IMR-90 (cell line): ENCODE data around the gene HIKESHI. TPM values are rescaled to one million over a fixed set of nuclear protein-coding genes. Genes with fewer than 3 reads are reported as not detected.

Source experiments
- ATAC-seq: fragments of 200-7000 bp; cut with Tn5 transposase; 2 replicates; pipeline ENCODE4 v1.9.1; 2020; ENCODE audit warnings: low read depth, mild to moderate bottlenecking, moderate library complexity
- BruUV-seq: library from RNA; stranded (reverse); fragments of 400-500 nt; replicated peaks from 2 replicates; lab custom pipeline; 2021; lab: Mats Ljungman, UMichigan
- CTCF ChIA-PET: fragments of 300-600 bp; formaldehyde crosslinking; extraction: SDS; loops from one replicate; lab custom pipeline; 2021; ENCODE audit warnings: antibody characterized with exemption; lab: Yijun Ruan, JAX
- POLR2A ChIA-PET: fragments of 300-600 bp; sonication (Branson Sonifier 250); formaldehyde crosslinking; loops from one replicate; lab custom pipeline; 2022; ENCODE audit warnings: antibody characterized with exemption; ENCODE audit not compliant: unreplicated experiment; lab: Charles Lee
- DNase-seq: peaks from one replicate; pipeline ENCODE4 v3.0.0; 2013
- H2AFZ ChIP-seq: replicated peaks from 2 replicates; pipeline ENCODE3; 2013; ENCODE audit warnings: low read length, mild to moderate bottlenecking; ENCODE audit not compliant: poor library complexity
- H2AK5ac ChIP-seq: 2 replicates; pipeline ENCODE4 v1.6.1; 2013; ENCODE audit warnings: low read depth, low read length, inconsistent platforms
- H2AK9ac ChIP-seq: replicated peaks from 2 replicates; pipeline ENCODE3; 2013; ENCODE audit warnings: mild to moderate bottlenecking, low read depth, low read length, moderate library complexity; ENCODE audit not compliant: poor library complexity
- H2BK120ac ChIP-seq: 2 replicates; pipeline ENCODE4 v1.6.1; 2013; ENCODE audit warnings: low read depth, low read length, inconsistent platforms
- H2BK15ac ChIP-seq: 3 replicates; pipeline ENCODE4 v1.6.1; 2013; ENCODE audit warnings: low read depth, low read length, inconsistent platforms
- H2BK20ac ChIP-seq: 2 replicates; pipeline ENCODE4 v1.6.1; 2013; ENCODE audit warnings: low read depth, mild to moderate bottlenecking, inconsistent platforms, low read length, moderate library complexity
- H2BK5ac ChIP-seq: 2 replicates; pipeline ENCODE4 v1.6.1; 2013; ENCODE audit warnings: mild to moderate bottlenecking, low read depth, low read length, inconsistent platforms; ENCODE audit not compliant: poor library complexity, severe bottlenecking
- H3K14ac ChIP-seq: replicated peaks from 2 replicates; pipeline ENCODE4 v1.6.1; 2013; ENCODE audit warnings: low read depth, low read length, inconsistent platforms
- H3K18ac ChIP-seq: 2 replicates; pipeline ENCODE4 v1.6.1; 2013; ENCODE audit warnings: low read depth, low read length, control low read depth
- H3K23ac ChIP-seq: 2 replicates; pipeline ENCODE4 v1.6.1; 2013; ENCODE audit warnings: low read depth, low read length, inconsistent platforms
- H3K27ac ChIP-seq: 2 replicates; pipeline ENCODE4 v1.5.1; 2013; ENCODE audit warnings: mild to moderate bottlenecking, control low read depth, low read length; ENCODE audit not compliant: insufficient read depth
- H3K27me3 ChIP-seq: 2 replicates; pipeline ENCODE4 v1.6.1; 2013; ENCODE audit warnings: low read length; ENCODE audit not compliant: control insufficient read depth, insufficient read depth
- H3K36me3 ChIP-seq: 2 replicates; pipeline ENCODE4 v1.6.1; 2013; ENCODE audit warnings: low read length, mixed read lengths; ENCODE audit not compliant: control insufficient read depth, insufficient read depth
- H3K4ac ChIP-seq: 2 replicates; pipeline ENCODE4 v1.6.1; 2013; ENCODE audit warnings: low read depth, low read length, inconsistent platforms
- H3K4me1 ChIP-seq: 2 replicates; pipeline ENCODE4 v1.6.1; 2013; ENCODE audit warnings: low read length, mixed read lengths; ENCODE audit not compliant: control insufficient read depth, insufficient read depth
- H3K4me2 ChIP-seq: 2 replicates; pipeline ENCODE4 v1.6.1; 2013; ENCODE audit warnings: low read depth, mild to moderate bottlenecking, control low read depth, low read length, moderate library complexity
- H3K4me3 ChIP-seq: 2 replicates; pipeline ENCODE4 v1.5.1; 2013; ENCODE audit warnings: low read depth, mild to moderate bottlenecking, control low read depth, low read length, moderate library complexity; ENCODE audit not compliant: insufficient read depth
- H3K56ac ChIP-seq: 2 replicates; pipeline ENCODE4 v1.6.1; 2013; ENCODE audit warnings: low read length, inconsistent platforms; ENCODE audit not compliant: insufficient read depth; ENCODE audit errors: extremely low read depth
- H3K79me1 ChIP-seq, 2 experiments: 2 replicates each; pipeline ENCODE4 v1.6.1; 2013; ENCODE audit warnings: low read length in 2 of 2, inconsistent platforms in 1 of 2, low read depth in 1 of 2
- H3K9ac ChIP-seq: 2 replicates; pipeline ENCODE4 v1.6.1; 2013; ENCODE audit warnings: low read depth, low read length, control low read depth
- H3K9me1 ChIP-seq: 2 replicates; pipeline ENCODE4 v1.6.1; 2013; ENCODE audit warnings: low read length, inconsistent platforms; ENCODE audit not compliant: insufficient read depth
- H3K9me3 ChIP-seq: 2 replicates; pipeline ENCODE4 v1.6.1; 2013; ENCODE audit warnings: low read length; ENCODE audit not compliant: control insufficient read depth, insufficient read depth
- H4K20me1 ChIP-seq: 2 replicates; pipeline ENCODE4 v1.6.1; 2013; ENCODE audit warnings: low read length, inconsistent platforms; ENCODE audit not compliant: insufficient read depth
- H4K5ac ChIP-seq: 2 replicates; pipeline ENCODE4 v1.6.1; 2013; ENCODE audit warnings: mild to moderate bottlenecking, low read depth, low read length, control low read depth
- H4K8ac ChIP-seq, 2 experiments: 2 replicates each; pipeline ENCODE4 v1.6.1; 2013; ENCODE audit warnings: low read depth in 2 of 2, low read length in 2 of 2, control low read depth in 1 of 2, inconsistent platforms in 1 of 2
- H4K91ac ChIP-seq: 2 replicates; pipeline ENCODE4 v1.6.1; 2013; ENCODE audit warnings: low read depth, low read length, inconsistent platforms; ENCODE audit not compliant: insufficient read depth
- BHLHE40 ChIP-seq: fragments of 150-350 bp; IDR thresholded peaks from 2 replicates; pipeline ENCODE4 v1.6.1; 2016; ENCODE audit warnings: mild to moderate bottlenecking, low read depth, low read length
- CEBPB ChIP-seq: IDR thresholded peaks from 2 replicates; pipeline ENCODE4 v1.6.1; 2012; ENCODE audit warnings: low read depth, low read length, improper control_type of control experiment
- CHD1 ChIP-seq: IDR thresholded peaks from 2 replicates; pipeline ENCODE4 v1.6.1; 2012; ENCODE audit warnings: low read depth, low read length, improper control_type of control experiment
- CTCF ChIP-seq: conservative IDR thresholded peaks from 2 replicates; pipeline ENCODE4 v1.5.1; 2012; ENCODE audit warnings: mild to moderate bottlenecking, low read depth, low read length, improper control_type of control experiment
- ELK1 ChIP-seq: fragments of 150-350 bp; IDR thresholded peaks from 2 replicates; pipeline ENCODE4 v1.6.1; 2016; ENCODE audit warnings: low read depth, mild to moderate bottlenecking, low read length, moderate library complexity, borderline replicate concordance
- FOS ChIP-seq: fragments of 150-350 bp; IDR thresholded peaks from 2 replicates; pipeline ENCODE4 v1.6.1; 2016; ENCODE audit warnings: low read depth, low read length
- MAFK ChIP-seq: IDR thresholded peaks from 2 replicates; pipeline ENCODE4 v1.6.1; 2012; ENCODE audit warnings: low read depth, low read length, improper control_type of control experiment
- MAZ ChIP-seq: IDR thresholded peaks from 2 replicates; pipeline ENCODE4 v1.6.1; 2012; ENCODE audit warnings: low read depth, mild to moderate bottlenecking, low read length, improper control_type of control experiment, moderate library complexity, borderline replicate concordance
- MXI1 ChIP-seq: IDR thresholded peaks from 2 replicates; pipeline ENCODE4 v1.6.1; 2012; ENCODE audit warnings: low read depth, mild to moderate bottlenecking, low read length, moderate library complexity, borderline replicate concordance
- NFE2L2 ChIP-seq: fragments of 150-350 bp; IDR thresholded peaks from 2 replicates; pipeline ENCODE4 v1.6.1; 2016; ENCODE audit warnings: low read depth, mild to moderate bottlenecking, low read length
- POLR2A ChIP-seq: IDR thresholded peaks from 2 replicates; pipeline ENCODE4 v1.6.1; 2012; ENCODE audit warnings: mild to moderate bottlenecking, low read depth, low read length
- RAD21 ChIP-seq: IDR thresholded peaks from 2 replicates; pipeline ENCODE4 v1.6.1; 2012; ENCODE audit warnings: low read length, improper control_type of control experiment
- RCOR1 ChIP-seq: IDR thresholded peaks from 2 replicates; pipeline ENCODE4 v1.6.1; 2012; ENCODE audit warnings: mild to moderate bottlenecking, low read length, improper control_type of control experiment; ENCODE audit not compliant: insufficient replicate concordance
- RFX5 ChIP-seq: IDR thresholded peaks from 2 replicates; pipeline ENCODE4 v1.8.0; 2012; ENCODE audit warnings: low read depth, mild to moderate bottlenecking, low read length, moderate library complexity
- SMC3 ChIP-seq: fragments of 150-350 bp; IDR thresholded peaks from 2 replicates; pipeline ENCODE4 v1.6.1; 2016; ENCODE audit warnings: low read depth, mild to moderate bottlenecking, antibody characterized with exemption, low read length, moderate library complexity
- USF2 ChIP-seq: fragments of 150-350 bp; IDR thresholded peaks from 2 replicates; pipeline ENCODE4 v1.6.1; 2017; ENCODE audit warnings: mild to moderate bottlenecking, antibody characterized with exemption, low read length, low read depth
- WGBS, 2 experiments: methylation state at CpG; one replicate each; pipeline versions ENCODE4 v1.1.5 to v1.1.7; 2013; ENCODE audit warnings: missing lambda C conversion rate in 2 of 2; ENCODE audit not compliant: insufficient read length in 1 of 2; ENCODE audit errors: extremely low coverage in 2 of 2; 5-methylcytosine and 5-hydroxymethylcytosine counted together
- dilution Hi-C: fragments of 300-500 bp; cut with HindIII; formaldehyde crosslinking; loops from one replicate; pipeline ENCODE4 v1.14.3; 2018; ENCODE audit warnings: low sequenced_read_pairs; ENCODE audit not compliant: unreplicated experiment
- in situ Hi-C: fragments of 300-500 bp; cut with MboI; formaldehyde crosslinking; loops from 3 replicates; pipeline ENCODE4 v1.14.3; 2019; ENCODE audit warnings: low sequenced_read_pairs, inconsistent platforms, mixed read lengths
- intact Hi-C: fragments of 100-400 bp; cut with micrococcal nuclease; formaldehyde crosslinking; loops from 2 replicates; pipeline ENCODE4 v1.10.0; 2022
- polyA plus RNA-seq, 3 experiments: library from polyadenylated mRNA; depleted of rRNA; stranded (reverse); fragments of >200 nt; gene quantifications; 2 replicates each; pipeline ENCODE4 v1.2.3, GENCODE V29; 2012; ENCODE audit warnings: low replicate concordance in 1 of 3
- total RNA-seq: library from RNA; depleted of rRNA; stranded (reverse); fragments of >200 nt; gene quantifications from 2 replicates; pipeline ENCODE4 v1.2.3, GENCODE V29; 2012

The HIKESHI gene
- total and polyA plus RNA-seq, 2 of the 4 experiments (the other 2 are of a cell fraction): 49.4 to 73.5 TPM

- CTCF ChIA-PET: no interaction called here
Measured at GRCh38 chr11:86386283-86386682, 84.2 kb downstream of the HIKESHI start.

More at GRCh38 chr11:86386283-86386682, 84.2 kb downstream of the HIKESHI start:
- H4K8ac ChIP-seq: no peak overlapping the region
- no peaks in the 10 kb centered on the region for H3K79me1 ChIP-seq
- no peaks in the 10 kb centered on the region for H3K9me1 ChIP-seq
- no peak overlapping the region for H3K27ac ChIP-seq
- H3K23ac ChIP-seq: no peak overlapping the region
- ATAC-seq: no peak
- no peak overlapping the region for H2BK5ac ChIP-seq
- H4K5ac ChIP-seq: no peak overlapping the region
- H3K9ac ChIP-seq: no peak overlapping the region
- DNase-seq: no peak
- H4K20me1 ChIP-seq: no peaks in the 10 kb centered on the region
- no peak overlapping the region for H2BK15ac ChIP-seq
- no peak overlapping the region for H4K91ac ChIP-seq
- intact Hi-C loops: no loop called here
- WGBS, 2 experiments: no CpG with 5 or more reads among the region's 2 CpGs
- no peaks in the 10 kb centered on the region for H3K36me3 ChIP-seq
- no peak overlapping the region for H3K4me2 ChIP-seq
- H3K18ac ChIP-seq: no peak overlapping the region
- no peaks in the 10 kb centered on the region for H3K27me3 ChIP-seq
- H3K56ac ChIP-seq: no peak overlapping the region
- no peak overlapping the region for H3K4ac ChIP-seq
- POLR2A ChIA-PET: no interaction called here
- H2BK120ac ChIP-seq: no peak overlapping the region
- dilution Hi-C loops: no loop called here
- no peak overlapping the region for H3K4me3 ChIP-seq
- no peak overlapping the region for H3K14ac ChIP-seq
- in situ Hi-C loops: no loop called here
- no TSS peak for BruUV-seq
- no peaks in the 10 kb centered on the region for H3K9me3 ChIP-seq
- H2AK5ac ChIP-seq: no peak overlapping the region
- no peaks in the 10 kb centered on the region for H3K4me1 ChIP-seq
- H2BK20ac ChIP-seq: no peak overlapping the region
- H2AK9ac ChIP-seq: no peak overlapping the region
- H2AFZ ChIP-seq: no peak overlapping the region
- TF ChIP-seq RCOR1: no peak
- TF ChIP-seq MAZ: no peak
- TF ChIP-seq RFX5: no peak
- no peak for TF ChIP-seq NFE2L2
- TF ChIP-seq SMC3: no peak
- no peak for TF ChIP-seq CHD1
- no peak for TF ChIP-seq CEBPB
- no peak for TF ChIP-seq CTCF
- TF ChIP-seq ELK1: no peak
- no peak for TF ChIP-seq FOS
- TF ChIP-seq RAD21: no peak
- TF ChIP-seq MXI1: no peak
- no peak for TF ChIP-seq USF2
- no peak for TF ChIP-seq POLR2A
- TF ChIP-seq MAFK: no peak
- no peak for TF ChIP-seq BHLHE40
